HG03060 (cell line): ENCODE measurements around the gene SOX5.
"Not testable (repeated sequence)": the region's sequence is repeated elsewhere in the genome, so short reads cannot be mapped to it uniquely, and the experiment has no call there.

Source experiments
- ATAC-seq: cut with Tn5 transposase; IDR thresholded peaks from one replicate; pipeline ENCODE4 v1.9.1; 2021; ENCODE audit warnings: low read depth, moderate number of reproducible peaks; ENCODE audit not compliant: unreplicated experiment

Gene SOX5

GRCh38 chr12:23911574-23911973, 37.9 kb downstream of the SOX5 start:
- ATAC-seq = no peak

GRCh38 chr12:23909551-23909950, 39.9 kb downstream of the SOX5 start:
- ATAC-seq = no peak

- no peak for ATAC-seq
Observed at GRCh38 chr12:23906329-23906728, 43.1 kb downstream of the SOX5 start.

- no peak for ATAC-seq
Observed at GRCh38 chr12:23899434-23899833, 50.0 kb downstream of the SOX5 start.

GRCh38 chr12:23898121-23898520, 51.3 kb downstream of the SOX5 start:
- no peak for ATAC-seq

GRCh38 chr12:23895792-23896218, 53.7 kb downstream of the SOX5 start:
- ATAC-seq = no peak

- ATAC-seq = no peak
Observed at GRCh38 chr12:23893611-23894010, 55.9 kb downstream of the SOX5 start.

GRCh38 chr12:23891115-23891514, 58.4 kb downstream of the SOX5 start:
- ATAC-seq = no peak

- ATAC-seq = no peak
Observed at GRCh38 chr12:23889069-23889440, 60.4 kb downstream of the SOX5 start.

GRCh38 chr12:23888396-23889068, 60.9 kb downstream of the SOX5 start:
- ATAC-seq = no peak

GRCh38 chr12:23887055-23887835, 62.2 kb downstream of the SOX5 start:
- no peak for ATAC-seq

GRCh38 chr12:23885394-23885793, 64.1 kb downstream of the SOX5 start:
- ATAC-seq = no peak

- ATAC-seq = no peak
Observed at GRCh38 chr12:23884909-23885308, 64.6 kb downstream of the SOX5 start.

GRCh38 chr12:23880988-23881387, 68.5 kb downstream of the SOX5 start:
- no peak for ATAC-seq

GRCh38 chr12:23876618-23877017, 72.9 kb downstream of the SOX5 start:
- not testable (repeated sequence) for ATAC-seq

GRCh38 chr12:23867794-23868193, 81.7 kb downstream of the SOX5 start:
- ATAC-seq = no peak

GRCh38 chr12:23862701-23863100, 86.8 kb downstream of the SOX5 start:
- no peak for ATAC-seq

GRCh38 chr12:23860019-23860418, 89.5 kb downstream of the SOX5 start:
- no peak for ATAC-seq

GRCh38 chr12:23857178-23857577, 92.3 kb downstream of the SOX5 start:
- no peak for ATAC-seq

GRCh38 chr12:23855813-23856212, 93.7 kb downstream of the SOX5 start:
- no peak for ATAC-seq

- no peak for ATAC-seq
Observed at GRCh38 chr12:23854598-23854997, 94.9 kb downstream of the SOX5 start.

GRCh38 chr12:23853640-23854039, 95.8 kb downstream of the SOX5 start:
- ATAC-seq = no peak
